Spinal cord (tissue), 10 donors: ENCODE measurements around the gene NFATC3. TPM values are rescaled to one million over a fixed set of nuclear protein-coding genes. Genes with fewer than 3 reads are reported as not detected.
"Not testable (repeated sequence)": the region's sequence is repeated elsewhere in the genome, so short reads cannot be mapped to it uniquely, and the experiment has no call there.

Experiments used
- DNase-seq, 6 donors: peaks; one replicate each; pipeline versions ENCODE4 v3.0.0 to v3.0.0-alpha.2; 2013 to 2015; ENCODE audit warnings: low spot score in 6 of 6, low read depth in 4 of 6
- H3K27ac ChIP-seq: one replicate; pipeline ENCODE4 v1.5.1; 2013; ENCODE audit warnings: low read depth, low read length, control low read depth
- H3K27me3 ChIP-seq: one replicate; pipeline ENCODE4 v1.6.1; 2013; ENCODE audit warnings: low read length; ENCODE audit not compliant: control insufficient read depth, insufficient read depth
- H3K36me3 ChIP-seq: one replicate; pipeline ENCODE4 v1.6.1; 2013; ENCODE audit warnings: low read length; ENCODE audit not compliant: control insufficient read depth, insufficient read depth
- H3K4me1 ChIP-seq: one replicate; pipeline ENCODE4 v1.6.1; 2013; ENCODE audit warnings: low read length; ENCODE audit not compliant: control insufficient read depth, insufficient read depth
- H3K4me3 ChIP-seq: one replicate; pipeline ENCODE4 v1.5.1; 2013; ENCODE audit warnings: low read depth, low read length, control low read depth
- H3K9me3 ChIP-seq: one replicate; pipeline ENCODE4 v1.6.1; 2013; ENCODE audit warnings: low read length; ENCODE audit not compliant: control insufficient read depth, insufficient read depth
- WGBS: methylation state at CpG from one replicate; pipeline ENCODE4 v1.1.5; 2013; ENCODE audit warnings: missing lambda C conversion rate; ENCODE audit not compliant: insufficient coverage; 5-methylcytosine and 5-hydroxymethylcytosine counted together
- polyA plus RNA-seq, 2 donors: library from polyadenylated mRNA; unstranded; fragments of 120-200 nt; gene quantifications; one replicate each; pipeline ENCODE4 v1.2.1, GENCODE V29; 2013; ENCODE audit not compliant: insufficient read length in 2 of 2
- total RNA-seq, 2 donors: library from RNA; depleted of rRNA in 1 of 2; stranded (reverse); fragments of 120-200 nt in 1 of 2; fragments of >200 nt in 1 of 2; gene quantifications; one replicate each; pipeline versions ENCODE4 v1.2.3 to v1.2.4, GENCODE V29; 2013 to 2014
- donor health status: healthy.

The NFATC3 gene
- total and polyA plus RNA-seq, 4 donors, result 15.1 to 36.7 (median 20.8) TPM

- H3K4me1 ChIP-seq, H3K4me3 ChIP-seq, H3K27me3 ChIP-seq, H3K27ac ChIP-seq, H3K9me3 ChIP-seq, DNase-seq: not testable (repeated sequence)
- peaks cover 10% of the 10 kb centered on the region for H3K36me3 ChIP-seq
- over 99% methylated on average over 19 of the region's 31 CpGs for WGBS
Observed at GRCh38 chr16:68163275-68163674, 78.1 kb downstream of the NFATC3 start.

DNA sequence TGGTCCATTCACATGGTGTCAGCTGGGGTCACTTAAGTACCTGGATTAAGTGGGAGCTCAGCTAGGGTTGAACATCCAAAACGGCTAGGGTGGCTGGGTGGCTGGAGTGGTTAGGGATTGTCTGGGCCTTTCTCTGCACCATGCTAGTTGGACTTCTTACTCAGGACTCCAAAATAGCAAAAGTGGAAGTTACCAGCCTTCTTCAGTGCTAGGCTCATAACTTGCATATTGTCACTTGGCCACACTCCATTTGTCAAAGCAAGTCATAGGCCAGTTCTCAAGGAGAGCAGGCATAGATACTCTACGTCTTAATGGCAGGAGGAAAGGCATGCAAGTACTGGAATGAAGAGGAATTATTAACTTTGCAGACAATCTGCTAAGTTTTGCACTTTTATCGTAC lies 81.1 kb downstream of the NFATC3 start:
- Histone ChIP-seq H3K4me1 (no peaks in the 10 kb centered on the region), H3K4me3 (no peak overlapping the region), H3K27me3 (no peaks in the 10 kb centered on the region), H3K27ac (no peak overlapping the region), H3K36me3 (peaks cover 12% of the 10 kb centered on the region), H3K9me3 (no peaks in the 10 kb centered on the region)
- DNase-seq, result no peak
- WGBS, result 89% methylated on average over 1 of the region's 3 CpGs

DNA sequence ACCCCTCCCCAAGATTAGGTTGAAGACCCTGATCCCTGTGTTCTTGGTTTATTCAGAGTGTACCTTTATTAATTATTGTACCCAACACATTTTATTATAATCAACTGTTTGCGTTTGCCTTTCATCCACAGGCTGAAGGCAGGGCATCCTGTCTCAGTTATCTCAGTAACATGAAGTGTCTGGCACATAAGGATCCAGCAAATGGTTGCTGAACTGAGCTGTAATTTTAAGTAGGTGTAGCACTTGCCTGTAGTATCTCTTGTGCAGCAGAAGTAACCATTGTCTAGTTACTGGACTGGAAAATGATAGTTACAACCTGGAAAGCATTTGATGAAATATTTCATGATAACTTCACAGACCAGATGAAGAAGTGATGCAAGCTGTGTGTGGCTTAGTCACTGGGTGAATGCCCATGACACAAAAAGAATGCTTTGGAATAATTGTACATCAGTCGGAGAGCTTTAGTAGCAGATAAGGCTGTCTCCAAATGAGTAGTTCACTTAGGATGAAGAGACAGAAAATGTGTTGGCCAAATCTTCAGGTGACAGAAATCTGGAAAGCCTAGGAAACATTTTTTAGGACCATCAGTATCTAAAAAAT lies 94.1 kb downstream of the NFATC3 start:
- no peak for DNase-seq
- Histone ChIP-seq H3K4me1 (no peaks in the 10 kb centered on the region), H3K27me3 (no peaks in the 10 kb centered on the region), H3K36me3 (peaks cover 16% of the 10 kb centered on the region), H3K9me3 (no peaks in the 10 kb centered on the region), H3K27ac (no peak overlapping the region), H3K4me3 (no peak overlapping the region)
- WGBS, result 100% methylated on average over 1 of the region's 2 CpGs

GRCh38 chr16:68179855-68180254 lies 94.7 kb downstream of the NFATC3 start:
- Histone ChIP-seq H3K4me3 (no peak overlapping the region), H3K27ac (no peak overlapping the region), H3K4me1 (no peaks in the 10 kb centered on the region), H3K27me3 (no peaks in the 10 kb centered on the region), H3K9me3 (no peaks in the 10 kb centered on the region), H3K36me3 (peaks cover 17% of the 10 kb centered on the region)
- DNase-seq, result no peak
- WGBS, result no CpG with 5 or more reads among the region's 4 CpGs

DNA sequence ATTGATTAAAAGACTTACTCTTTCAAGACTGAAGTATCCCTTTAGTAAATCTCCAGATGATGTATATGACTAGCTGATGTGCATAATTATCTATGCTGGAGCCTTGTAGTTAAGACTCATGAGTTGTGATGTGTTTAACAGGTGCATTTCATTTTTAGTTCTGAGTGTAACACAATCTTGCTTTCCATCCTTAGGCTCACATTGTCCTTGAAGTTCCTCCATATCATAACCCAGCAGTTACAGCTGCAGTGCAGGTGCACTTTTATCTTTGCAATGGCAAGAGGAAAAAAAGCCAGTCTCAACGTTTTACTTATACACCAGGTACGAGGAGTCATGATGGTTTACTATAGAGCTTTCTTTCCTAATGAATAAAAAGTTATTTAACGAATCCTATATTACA lies 97.9 kb downstream of the NFATC3 start:
- no peak overlapping the region for H3K27ac ChIP-seq
- no peaks in the 10 kb centered on the region for H3K27me3 ChIP-seq
- H3K9me3 ChIP-seq, result no peaks in the 10 kb centered on the region
- no peak for DNase-seq
- peaks cover 39% of the 10 kb centered on the region for H3K36me3 ChIP-seq
- H3K4me1 ChIP-seq, result no peaks in the 10 kb centered on the region
- H3K4me3 ChIP-seq, result no peak overlapping the region
- no CpG with 5 or more reads among the region's 3 CpGs for WGBS

- 99% methylated on average over 7 of the region's 7 CpGs for WGBS
- H3K4me3 ChIP-seq, result no peak overlapping the region
- no peaks in the 10 kb centered on the region for H3K27me3 ChIP-seq
- H3K9me3 ChIP-seq, result no peaks in the 10 kb centered on the region
- no peaks in the 10 kb centered on the region for H3K4me1 ChIP-seq
- no peak overlapping the region for H3K27ac ChIP-seq
- peaks cover 40% of the 10 kb centered on the region for H3K36me3 ChIP-seq
- no peak for DNase-seq
Observed at GRCh38 chr16:68186877-68187276, 101.7 kb downstream of the NFATC3 start.

DNA sequence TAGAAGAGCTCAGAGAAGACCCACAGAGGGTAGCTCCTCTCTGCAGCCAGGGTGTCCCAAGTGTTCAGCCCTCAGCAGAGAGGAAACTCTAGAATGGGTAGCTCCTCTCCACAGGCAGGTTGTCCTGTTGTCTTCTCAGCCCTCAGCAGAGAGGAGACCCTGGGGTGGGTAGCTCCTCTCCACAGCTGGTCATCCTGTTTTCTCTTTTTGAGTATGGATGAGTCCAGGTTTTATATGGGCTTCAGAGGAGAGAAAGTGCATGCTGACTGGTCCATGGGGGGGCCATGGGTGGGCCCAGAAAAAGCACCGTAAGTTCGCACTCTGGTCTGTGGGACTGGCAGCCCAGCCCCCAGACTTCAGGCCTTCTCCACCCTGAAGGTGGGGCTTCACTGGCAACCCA lies 102.3 kb downstream of the NFATC3 start:
- Histone ChIP-seq H3K27ac (no peak overlapping the region), H3K36me3 (peaks cover 43% of the 10 kb centered on the region), H3K9me3 (no peaks in the 10 kb centered on the region), H3K4me3 (no peak overlapping the region), H3K4me1 (no peaks in the 10 kb centered on the region), H3K27me3 (no peaks in the 10 kb centered on the region)
- no peak for DNase-seq
- 65% methylated on average over 2 of the region's 2 CpGs for WGBS

DNA sequence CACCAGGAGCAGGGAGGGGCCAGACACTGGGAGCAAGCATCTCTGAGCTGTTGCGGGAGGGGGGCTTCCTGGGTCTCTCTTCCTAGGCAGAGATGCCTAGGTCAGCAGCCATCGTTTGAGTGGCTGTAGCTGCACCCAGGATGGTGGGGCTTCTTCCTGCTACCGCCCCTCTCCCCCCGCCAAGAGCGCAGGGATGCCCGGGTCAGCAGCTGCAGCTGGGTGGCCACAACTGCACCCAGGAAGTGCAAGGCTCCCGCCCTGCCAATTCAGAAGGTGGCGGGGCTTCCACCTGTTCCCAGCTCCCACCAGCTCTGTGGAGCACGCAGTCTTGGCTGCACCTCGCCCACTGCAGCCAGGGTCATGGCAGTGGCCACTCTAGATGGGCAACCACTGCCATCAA lies 103.0 kb downstream of the NFATC3 start:
- H3K36me3 ChIP-seq, result peaks cover 45% of the 10 kb centered on the region
- H3K27me3 ChIP-seq, result no peaks in the 10 kb centered on the region
- DNase-seq, result no peak
- no peaks in the 10 kb centered on the region for H3K9me3 ChIP-seq
- 100% methylated on average over 9 of the region's 10 CpGs for WGBS
- H3K4me3 ChIP-seq, result no peak overlapping the region
- no peaks in the 10 kb centered on the region for H3K4me1 ChIP-seq
- H3K27ac ChIP-seq, result no peak overlapping the region

GRCh38 chr16:68190081-68190480 lies 104.9 kb downstream of the NFATC3 start:
- Histone ChIP-seq H3K9me3 (no peaks in the 10 kb centered on the region), H3K4me1 (no peaks in the 10 kb centered on the region), H3K27ac (no peak overlapping the region), H3K4me3 (no peak overlapping the region), H3K36me3 (peaks cover 33% of the 10 kb centered on the region), H3K27me3 (no peaks in the 10 kb centered on the region)
- WGBS, result no CpG with 5 or more reads among the region's 1 CpG
- DNase-seq, result no peak

DNA sequence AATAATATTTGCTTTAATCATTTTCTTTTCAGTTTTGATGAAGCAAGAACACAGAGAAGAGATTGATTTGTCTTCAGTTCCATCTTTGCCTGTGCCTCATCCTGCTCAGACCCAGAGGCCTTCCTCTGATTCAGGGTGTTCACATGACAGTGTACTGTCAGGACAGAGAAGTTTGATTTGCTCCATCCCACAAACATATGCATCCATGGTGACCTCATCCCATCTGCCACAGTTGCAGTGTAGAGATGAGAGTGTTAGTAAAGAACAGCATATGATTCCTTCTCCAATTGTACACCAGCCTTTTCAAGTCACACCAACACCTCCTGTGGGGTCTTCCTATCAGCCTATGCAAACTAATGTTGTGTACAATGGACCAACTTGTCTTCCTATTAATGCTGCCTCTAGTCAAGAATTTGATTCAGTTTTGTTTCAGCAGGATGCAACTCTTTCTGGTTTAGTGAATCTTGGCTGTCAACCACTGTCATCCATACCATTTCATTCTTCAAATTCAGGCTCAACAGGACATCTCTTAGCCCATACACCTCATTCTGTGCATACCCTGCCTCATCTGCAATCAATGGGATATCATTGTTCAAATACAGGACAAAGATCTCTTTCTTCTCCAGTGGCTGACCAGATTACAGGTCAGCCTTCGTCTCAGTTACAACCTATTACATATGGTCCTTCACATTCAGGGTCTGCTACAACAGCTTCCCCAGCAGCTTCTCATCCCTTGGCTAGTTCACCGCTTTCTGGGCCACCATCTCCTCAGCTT lies 105.8 kb downstream of the NFATC3 start:
- DNase-seq, result peak in 1 of 6 donors; percentile 4
- Histone ChIP-seq H3K4me1 (no peaks in the 10 kb centered on the region), H3K36me3 (peaks cover 28% of the 10 kb centered on the region), H3K27me3 (no peaks in the 10 kb centered on the region), H3K9me3 (no peaks in the 10 kb centered on the region), H3K4me3 (no peak overlapping the region), H3K27ac (no peak overlapping the region)
- 88% methylated on average over 2 of the region's 2 CpGs for WGBS
